SK-N-SH (cell line): ENCODE data around the gene ARL1.

ENCODE experiments used
- EP300 ChIP-seq, 2 experiments: IDR thresholded peaks; 2 replicates each; pipeline versions ENCODE4 v1.4.0 to v1.6.1; 2012; ENCODE audit warnings: borderline replicate concordance in 1 of 2, low read depth in 1 of 2, low read length in 1 of 2
- GABPA ChIP-seq: IDR thresholded peaks from 2 replicates; pipeline ENCODE4 v1.4.0; 2012; ENCODE audit warnings: low read depth, mild to moderate bottlenecking
- POLR2AphosphoS5 ChIP-seq: IDR thresholded peaks from 2 replicates; pipeline ENCODE4 v1.6.1; 2012; ENCODE audit warnings: low read depth, low read length
- RCOR1 ChIP-seq: fragments of 150-350 bp; IDR thresholded peaks from 2 replicates; pipeline ENCODE4 v1.6.1; 2017; ENCODE audit warnings: antibody characterized with exemption, low read length
- SIN3A ChIP-seq: IDR thresholded peaks from 2 replicates; pipeline ENCODE4 v1.6.1; 2012; ENCODE audit warnings: low read depth, mild to moderate bottlenecking, low read length, moderate library complexity, borderline replicate concordance
- TCF12 ChIP-seq: IDR thresholded peaks from 2 replicates; pipeline ENCODE4 v1.4.0; 2012
- USF2 ChIP-seq: fragments of 150-350 bp; IDR thresholded peaks from 2 replicates; pipeline ENCODE4 v1.6.1; 2017; ENCODE audit warnings: antibody characterized with exemption, low read length, low read depth, borderline replicate concordance
- TF ChIP-seq, protein P1 (sequence below): fragments of 200-600 bp; sonication (generic); IDR thresholded peaks from 2 replicates; pipeline ENCODE4 v1.6.1; 2017; ENCODE audit warnings: antibody characterized with exemption, mild to moderate bottlenecking, moderate library complexity

GRCh38 chr12:101375573-101375972 is 32.0 kb downstream of the ARL1 start:
- TF ChIP-seq RCOR1 (no peak), EP300 (IDR thresholded peaks at IDR 0.05; ENCODE audit: borderline replicate concordance in 1 of 2, low read depth in 1 of 2, low read length in 1 of 2) (no peak), SIN3A (no peak), USF2 (no peak), TCF12 (no peak), POLR2AphosphoS5 (no peak), GABPA (no peak)
- TF ChIP-seq, protein P1, sequence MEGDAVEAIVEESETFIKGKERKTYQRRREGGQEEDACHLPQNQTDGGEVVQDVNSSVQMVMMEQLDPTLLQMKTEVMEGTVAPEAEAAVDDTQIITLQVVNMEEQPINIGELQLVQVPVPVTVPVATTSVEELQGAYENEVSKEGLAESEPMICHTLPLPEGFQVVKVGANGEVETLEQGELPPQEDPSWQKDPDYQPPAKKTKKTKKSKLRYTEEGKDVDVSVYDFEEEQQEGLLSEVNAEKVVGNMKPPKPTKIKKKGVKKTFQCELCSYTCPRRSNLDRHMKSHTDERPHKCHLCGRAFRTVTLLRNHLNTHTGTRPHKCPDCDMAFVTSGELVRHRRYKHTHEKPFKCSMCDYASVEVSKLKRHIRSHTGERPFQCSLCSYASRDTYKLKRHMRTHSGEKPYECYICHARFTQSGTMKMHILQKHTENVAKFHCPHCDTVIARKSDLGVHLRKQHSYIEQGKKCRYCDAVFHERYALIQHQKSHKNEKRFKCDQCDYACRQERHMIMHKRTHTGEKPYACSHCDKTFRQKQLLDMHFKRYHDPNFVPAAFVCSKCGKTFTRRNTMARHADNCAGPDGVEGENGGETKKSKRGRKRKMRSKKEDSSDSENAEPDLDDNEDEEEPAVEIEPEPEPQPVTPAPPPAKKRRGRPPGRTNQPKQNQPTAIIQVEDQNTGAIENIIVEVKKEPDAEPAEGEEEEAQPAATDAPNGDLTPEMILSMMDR = no peak
